Colonic mucosa (tissue), 4 donors: ENCODE results near the gene PDE4D. TPM values are rescaled to one million over a fixed set of nuclear protein-coding genes. Genes with fewer than 3 reads are reported as not detected.
A peak's percentile ranks its signal among the peaks of the same experiment; 100 is the strongest.
"Not testable (repeated sequence)": the region's sequence is repeated elsewhere in the genome, so short reads cannot be mapped to it uniquely, and the experiment has no call there.

Experiments
- DNase-seq: peaks from one replicate; pipeline ENCODE4 v3.0.0-alpha.2; 2020
- H3K27ac ChIP-seq: fragments of 200-600 bp; one replicate; pipeline ENCODE4 v1.8.0; 2021
- H3K27me3 ChIP-seq: fragments of 200-600 bp; one replicate; pipeline ENCODE4 v1.8.0; 2021
- H3K36me3 ChIP-seq: fragments of 200-600 bp; one replicate; pipeline ENCODE4 v1.8.0; 2021
- H3K4me1 ChIP-seq: fragments of 200-600 bp; one replicate; pipeline ENCODE4 v1.8.0; 2021; ENCODE audit warnings: mild to moderate bottlenecking
- H3K4me3 ChIP-seq: fragments of 200-600 bp; one replicate; pipeline ENCODE4 v1.8.0; 2021
- H3K9ac ChIP-seq, 2 donors: one replicate each; pipeline ENCODE4 v1.7.0; 2013; ENCODE audit warnings: control low read depth in 2 of 2, low read depth in 2 of 2, low read length in 2 of 2
- H3K9me3 ChIP-seq: fragments of 200-600 bp; one replicate; pipeline ENCODE4 v1.8.0; 2021
- CTCF ChIP-seq: fragments of 200-600 bp; IDR thresholded peaks from one replicate; pipeline ENCODE4 v1.8.0; 2022; ENCODE audit warnings: antibody characterized with exemption, mild to moderate bottlenecking
- intact Hi-C: fragments of 100-400 bp; cut with DNase I; formaldehyde crosslinking; loops from one replicate; pipeline ENCODE4 v1.14.1; 2022
- total RNA-seq, 2 donors: library from RNA; stranded (reverse); fragmentation: NEBNext Ultra II Directional in 1 of 2; extraction: Animal tissue kit (Norgen Biotek cat#: 25700) in 1 of 2; gene quantifications; one replicate each; pipeline ENCODE4 v1.2.1, GENCODE V29; 2021
- donor health status: healthy.
- donor health status: DM: no; HTN: no; CAD: no.
- donor health status: DM: no; HTN: no; CAD: no.

Gene PDE4D
- total RNA-seq, 2 donors from 2014 or later = 23.1 to 53.7 TPM

GRCh38 chr5:59678943-59679342 is 214.6 kb downstream of the PDE4D start:
- no peaks in the 10 kb centered on the region for H3K27me3 ChIP-seq
- no peaks in the 10 kb centered on the region for H3K36me3 ChIP-seq
- no peak overlapping the region for H3K27ac ChIP-seq
- no peaks in the 10 kb centered on the region for H3K4me1 ChIP-seq
- H3K4me3 ChIP-seq = no peak overlapping the region
- intact Hi-C loops = loop anchor here (5.0 to 10.0 kb wide), 3 partner anchors 116 to 494 kb away; no protein-coding TSS in a partner anchor
- no peak for DNase-seq
- no peak for TF ChIP-seq CTCF
- H3K9ac ChIP-seq = no peak overlapping the region
- no peaks in the 10 kb centered on the region for H3K9me3 ChIP-seq

- H3K27me3 ChIP-seq = no peaks in the 10 kb centered on the region
- DNase-seq = no peak
- no peaks in the 10 kb centered on the region for H3K4me1 ChIP-seq
- intact Hi-C loops = loop anchor here (5.0 to 10.0 kb wide), 3 partner anchors 120 to 490 kb away; no protein-coding TSS in a partner anchor
- no peak overlapping the region for H3K27ac ChIP-seq
- no peaks in the 10 kb centered on the region for H3K36me3 ChIP-seq
- TF ChIP-seq CTCF = no peak
- no peak overlapping the region for H3K4me3 ChIP-seq
- H3K9me3 ChIP-seq = no peaks in the 10 kb centered on the region
- H3K9ac ChIP-seq = no peak overlapping the region
These were observed 218.8 kb downstream of the PDE4D start for GRCh38 chr5:59674763-59675162.

- intact Hi-C loops = loop anchor here (10.0 kb wide), 2 partner anchors 121 to 489 kb away; no protein-coding TSS in a partner anchor
- Histone ChIP-seq H3K27ac (no peak overlapping the region), H3K36me3 (no peaks in the 10 kb centered on the region), H3K27me3 (no peaks in the 10 kb centered on the region), H3K9me3 (no peaks in the 10 kb centered on the region), H3K9ac (no peak overlapping the region), H3K4me3 (no peak overlapping the region), H3K4me1 (no peaks in the 10 kb centered on the region)
- DNase-seq = no peak
- TF ChIP-seq CTCF = peak; percentile 79
These were observed 220.0 kb downstream of the PDE4D start for GRCh38 chr5:59673438-59674058.

- H3K27ac ChIP-seq = no peak overlapping the region
- no peak overlapping the region for H3K9ac ChIP-seq
- H3K4me1 ChIP-seq = no peaks in the 10 kb centered on the region
- H3K4me3 ChIP-seq = no peak overlapping the region
- intact Hi-C loops = loop anchor here (5.0 to 10.0 kb wide), 3 partner anchors 58 to 279 kb away; no protein-coding TSS in a partner anchor
- TF ChIP-seq CTCF = peak; percentile 17
- DNase-seq = no peak
- no peaks in the 10 kb centered on the region for H3K36me3 ChIP-seq
- no peaks in the 10 kb centered on the region for H3K27me3 ChIP-seq
- no peaks in the 10 kb centered on the region for H3K9me3 ChIP-seq
These were observed 227.0 kb downstream of the PDE4D start for GRCh38 chr5:59666440-59667068.

- H3K36me3 ChIP-seq, H3K9ac ChIP-seq, H3K27ac ChIP-seq, H3K27me3 ChIP-seq, H3K9me3 ChIP-seq, H3K4me3 ChIP-seq, H3K4me1 ChIP-seq, DNase-seq: not testable (repeated sequence)
- intact Hi-C loops = loop anchor here (5.0 to 10.0 kb wide), 3 partner anchors 59 to 279 kb away; no protein-coding TSS in a partner anchor
- peak; percentile 16 for TF ChIP-seq CTCF
These were observed 227.7 kb downstream of the PDE4D start for GRCh38 chr5:59665832-59666203.
